Fibroblast of lung (primary cell): ENCODE measurements around the gene MRC2. TPM values are rescaled to one million over a fixed set of nuclear protein-coding genes. Genes with fewer than 3 reads are reported as not detected.
A peak's percentile ranks its signal among the peaks of the same experiment; 100 is the strongest.

Experiments
- DNase-seq, 2 donors: peaks; one replicate each; pipeline versions ENCODE4 v3.0.0 to v3.0.0-alpha.2; 2010; ENCODE audit warnings: low read depth in 2 of 2
- H2AFZ ChIP-seq: 2 replicates; pipeline ENCODE4 v1.5.1; 2012; ENCODE audit warnings: low read length, control low read depth, inconsistent platforms
- H3K27ac ChIP-seq: 2 replicates; pipeline ENCODE4 v1.5.1; 2011; ENCODE audit warnings: low read length, control low read depth; ENCODE audit not compliant: insufficient read depth
- H3K27me3 ChIP-seq: 2 replicates; pipeline ENCODE4 v1.5.1; 2011; ENCODE audit warnings: mild to moderate bottlenecking, low read length; ENCODE audit not compliant: control insufficient read depth, insufficient read depth
- H3K36me3 ChIP-seq: 2 replicates; pipeline ENCODE4 v1.5.1; 2011; ENCODE audit warnings: low read length; ENCODE audit not compliant: control insufficient read depth, insufficient read depth
- H3K4me1 ChIP-seq: 2 replicates; pipeline ENCODE4 v1.5.1; 2011; ENCODE audit warnings: low read length; ENCODE audit not compliant: control insufficient read depth, insufficient read depth; ENCODE audit errors: extremely low read depth
- H3K4me2 ChIP-seq: 2 replicates; pipeline ENCODE4 v1.5.1; 2011; ENCODE audit warnings: low read length, control low read depth; ENCODE audit not compliant: insufficient read depth; ENCODE audit errors: extremely low read depth
- H3K4me3 ChIP-seq, 4 experiments: fragments of 200-600 bp in 1 of 4; sonication (generic) in 1 of 4; replicated peaks in 1 of 4; 2 replicates each; pipeline ENCODE4 v1.5.1; 2011 to 2016; ENCODE audit warnings: low read length in 4 of 4, low read depth in 3 of 4, mild to moderate bottlenecking in 3 of 4, control low read depth in 2 of 4, inconsistent platforms in 1 of 4, mixed read lengths in 1 of 4; ENCODE audit not compliant: insufficient read depth in 1 of 4; ENCODE audit errors: control extremely low read depth in 1 of 4
- H3K79me2 ChIP-seq: 2 replicates; pipeline ENCODE4 v1.5.1; 2012; ENCODE audit warnings: mild to moderate bottlenecking, low read length, inconsistent platforms; ENCODE audit not compliant: control insufficient read depth, insufficient read depth
- H3K9ac ChIP-seq: 2 replicates; pipeline ENCODE4 v1.5.1; 2011; ENCODE audit warnings: mild to moderate bottlenecking, low read length, control low read depth; ENCODE audit not compliant: insufficient read depth
- H3K9me3 ChIP-seq: 2 replicates; pipeline ENCODE4 v1.5.1; 2012; ENCODE audit warnings: low read depth, low read length; ENCODE audit not compliant: control insufficient read depth, insufficient read depth
- H4K20me1 ChIP-seq: 2 replicates; pipeline ENCODE4 v1.5.1; 2011; ENCODE audit warnings: low read length; ENCODE audit not compliant: control insufficient read depth, insufficient read depth; ENCODE audit errors: extremely low read depth
- CTCF ChIP-seq, 2 donors: IDR thresholded peaks in 1 of 2; conservative IDR thresholded peaks in 1 of 2; 1 replicate in 1 of 2; 2 replicates in 1 of 2; pipeline ENCODE4 v1.5.1; 2011 to 2012; ENCODE audit warnings: low read length in 2 of 2, control low read depth in 1 of 2, inconsistent platforms in 1 of 2, low read depth in 1 of 2, mild to moderate bottlenecking in 1 of 2
- EZH2 ChIP-seq: IDR thresholded peaks from 2 replicates; pipeline ENCODE4 v1.5.1; 2012; ENCODE audit warnings: low read length, control low read depth, mild to moderate bottlenecking; ENCODE audit errors: missing control alignments
- polyA minus RNA-seq: library from RNA; depleted of rRNA, polyadenylated mRNA; stranded (reverse); fragments of >200 nt; gene quantifications from 2 replicates; pipeline ENCODE4 v1.2.3, GENCODE V29; 2011; ENCODE audit warnings: low replicate concordance
- polyA plus RNA-seq, 2 donors: library from polyadenylated mRNA; depleted of rRNA in 1 of 2; stranded (reverse) in 1 of 2; unstranded in 1 of 2; fragments of >200 nt; gene quantifications; 2 replicates each; pipeline ENCODE4 v1.2.1, GENCODE V29; 2011 to 2012; ENCODE audit warnings: missing spikeins in 1 of 2
- total RNA-seq: library from RNA; depleted of rRNA; stranded (reverse); fragments of >200 nt; gene quantifications from 2 replicates; pipeline ENCODE4 v1.2.1, GENCODE V29; 2014

Gene MRC2
- total RNA-seq: 164 and 246 TPM in 2 replicates
- polyA plus RNA-seq: 48.2 and 98.7 TPM in 2 replicates
- 116 and 244 TPM in 2 replicates for polyA plus RNA-seq (2012)
- 101 and 208 TPM in 2 replicates for polyA minus RNA-seq

DNA sequence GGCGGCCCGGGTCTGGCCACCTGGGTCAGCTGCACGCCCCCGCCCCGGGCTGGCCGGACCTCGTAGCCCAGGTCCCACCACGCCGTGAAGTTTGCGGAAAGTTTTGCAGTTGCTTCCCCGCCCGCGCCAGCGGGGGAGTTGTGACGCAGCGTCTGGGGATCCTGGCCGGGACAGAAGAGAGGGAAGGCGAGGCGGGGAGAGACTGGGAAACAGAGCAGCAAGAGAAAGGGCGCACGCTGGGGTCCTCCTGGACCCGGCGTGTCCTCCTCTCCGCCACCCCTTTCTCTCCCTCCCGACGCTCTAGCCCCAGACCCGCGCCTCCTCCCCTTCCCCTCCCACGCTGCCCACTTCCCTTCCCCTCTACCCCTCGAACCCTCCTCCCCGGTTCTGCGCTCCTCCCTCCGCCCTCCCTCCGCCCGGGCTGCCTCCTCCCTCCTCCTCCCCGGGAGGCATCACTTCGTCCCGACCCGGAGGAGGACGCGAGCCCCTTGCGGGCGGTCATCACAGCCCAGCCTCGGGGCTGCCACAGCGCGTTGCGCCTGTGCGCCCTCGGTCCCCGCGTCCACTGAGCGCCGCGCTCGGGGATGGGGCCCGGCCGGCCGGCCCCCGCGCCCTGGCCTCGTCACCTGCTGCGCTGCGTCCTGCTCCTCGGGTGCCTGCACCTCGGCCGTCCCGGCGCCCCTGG lies at the start of gene MRC2:
TSS of gene MRC2 (plus strand) at position 452 of the 685 bp plus-strand sequence. CDS start at position 585, 133 bp downstream.
- Histone ChIP-seq H3K27me3 (no peaks in the 10 kb centered on the region), H4K20me1 (peaks cover 2% of the 10 kb centered on the region), H3K4me1 (peaks cover 24% of the 10 kb centered on the region), H3K79me2 (peaks cover 44% of the 10 kb centered on the region), H3K4me3 (peak within 1 kb of the TSS; percentile 51 to 87 (median 74)), H2AFZ (peak within 1 kb of the TSS; percentile 25), H3K9me3 (no peaks in the 10 kb centered on the region), H3K4me2 (peak within 1 kb of the TSS; percentile 74), H3K9ac (peak within 1 kb of the TSS; percentile 92), H3K27ac (peak within 1 kb of the TSS; percentile 89), H3K36me3 (peaks cover 2% of the 10 kb centered on the region)
- DNase-seq: peak; percentile 76 to 90
- no peak for TF ChIP-seq EZH2
- TF ChIP-seq CTCF (conservative IDR thresholded peaks at IDR 0.05 in 1 of 2, IDR thresholded peaks at IDR 0.05 in 1 of 2; ENCODE audit: low read depth in 1 of 2, low read length in 2 of 2): no peak

DNA sequence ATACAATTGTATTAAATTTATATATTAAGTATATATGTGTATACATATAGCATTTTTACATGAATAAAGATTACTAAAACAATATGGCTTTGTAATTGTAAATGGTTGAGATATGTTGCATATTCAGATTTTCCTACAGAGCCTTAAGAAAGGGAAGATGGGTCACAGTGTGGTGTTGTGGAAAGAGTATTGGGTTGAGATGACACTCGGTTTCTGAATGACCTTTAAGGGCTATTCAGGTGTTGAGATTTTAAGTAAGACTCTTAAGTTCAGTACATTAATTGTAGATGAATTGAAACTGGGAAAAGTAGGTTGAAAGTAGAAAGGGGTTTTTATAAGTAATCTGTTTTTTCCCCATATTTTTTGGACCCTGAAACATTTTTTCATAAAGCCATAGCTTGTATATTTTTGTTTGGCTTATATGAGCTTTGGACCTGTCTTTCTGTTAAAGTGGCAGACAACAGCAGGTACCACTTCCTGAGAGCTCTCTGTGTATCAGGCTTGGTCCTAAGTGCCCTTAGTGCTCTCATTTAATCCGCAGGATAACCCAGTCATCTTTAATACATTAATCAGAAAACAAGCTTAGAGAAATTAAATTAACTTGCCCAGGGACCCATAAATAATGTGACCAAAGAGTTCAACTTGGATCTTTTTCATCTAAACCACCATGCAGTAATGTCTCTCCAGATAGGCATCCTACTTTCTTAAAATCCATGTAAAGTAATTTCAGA lies 48.5 kb upstream of the MRC2 start:
- peaks cover 2% of the 10 kb centered on the region for H3K36me3 ChIP-seq

More for the DNA sequence above, 48.5 kb upstream of the MRC2 start:
- DNase-seq: no peak
- Histone ChIP-seq H4K20me1 (no peaks in the 10 kb centered on the region), H3K9me3 (no peaks in the 10 kb centered on the region), H3K27ac (no peak overlapping the region), H3K4me3 (no peak overlapping the region), H3K27me3 (no peaks in the 10 kb centered on the region), H3K4me1 (no peaks in the 10 kb centered on the region), H3K9ac (no peak overlapping the region), H2AFZ (no peak overlapping the region), H3K4me2 (no peak overlapping the region), H3K79me2 (no peaks in the 10 kb centered on the region)
- no peak for TF ChIP-seq EZH2
- no peak for TF ChIP-seq CTCF (conservative IDR thresholded peaks at IDR 0.05 in 1 of 2, IDR thresholded peaks at IDR 0.05 in 1 of 2; ENCODE audit: low read depth in 1 of 2, low read length in 2 of 2)
